Neural progenitor cell (in vitro differentiated cells): ENCODE results near the gene AP2A2. TPM values are rescaled to one million over a fixed set of nuclear protein-coding genes. Genes with fewer than 3 reads are reported as not detected.
"Not testable (repeated sequence)": the region's sequence is repeated elsewhere in the genome, so short reads cannot be mapped to it uniquely, and the experiment has no call there.

Experiments
- DNase-seq: peaks from one replicate; pipeline ENCODE4 v3.0.0-alpha.2; 2016; ENCODE audit warnings: low spot score
- H2AFZ ChIP-seq: fragments of 200-600 bp; sonication (generic); replicated peaks from 2 replicates; pipeline ENCODE4 v1.6.1; 2016; ENCODE audit warnings: antibody characterized with exemption
- H3F3A ChIP-seq: fragments of 200-600 bp; sonication (generic); 2 replicates; pipeline ENCODE4 v1.6.1; 2016; ENCODE audit warnings: antibody characterized with exemption, low read depth
- H3K27ac ChIP-seq: fragments of 200-600 bp; sonication (generic); 2 replicates; pipeline ENCODE4 v1.5.1; 2016; ENCODE audit warnings: mild to moderate bottlenecking
- H3K27me3 ChIP-seq: fragments of 200-600 bp; sonication (generic); 2 replicates; pipeline ENCODE4 v1.6.1; 2016; ENCODE audit warnings: mild to moderate bottlenecking, moderate library complexity
- H3K36me3 ChIP-seq: fragments of 200-600 bp; sonication (generic); 2 replicates; pipeline ENCODE4 v1.5.1; 2016
- H3K4me1 ChIP-seq: fragments of 200-600 bp; sonication (generic); 2 replicates; pipeline ENCODE4 v1.6.1; 2016; ENCODE audit warnings: mixed run types
- H3K4me2 ChIP-seq: fragments of 200-600 bp; sonication (generic); 2 replicates; pipeline ENCODE4 v1.6.1; 2016
- H3K4me3 ChIP-seq: fragments of 200-600 bp; sonication (generic); 2 replicates; pipeline ENCODE4 v1.5.1; 2016
- H3K79me2 ChIP-seq: fragments of 200-600 bp; sonication (generic); 2 replicates; pipeline ENCODE4 v1.6.1; 2016; ENCODE audit warnings: low read depth
- H3K9ac ChIP-seq: fragments of 200-600 bp; sonication (generic); 2 replicates; pipeline ENCODE4 v1.6.1; 2016
- H3K9me3 ChIP-seq: fragments of 200-600 bp; sonication (generic); 2 replicates; pipeline ENCODE4 v1.5.1; 2016; ENCODE audit warnings: low read depth
- H4K20me1 ChIP-seq: fragments of 200-600 bp; sonication (generic); 2 replicates; pipeline ENCODE4 v1.6.1; 2016; ENCODE audit warnings: low read depth
- H3K27ac Mint-ChIP-seq: 3 replicates; pipeline ENCODE4 v1.8.0; 2021; ENCODE audit warnings: mixed read lengths
- H3K27me3 Mint-ChIP-seq: 2 replicates; pipeline ENCODE4 v1.8.0; 2022; ENCODE audit warnings: low read depth, mild to moderate bottlenecking, inconsistent platforms, moderate library complexity, mixed read lengths; ENCODE audit not compliant: insufficient read depth
- H3K36me3 Mint-ChIP-seq: 3 replicates; pipeline ENCODE4 v1.8.0; 2021; ENCODE audit warnings: mixed read lengths
- H3K4me1 Mint-ChIP-seq: 3 replicates; pipeline ENCODE4 v1.8.0; 2021; ENCODE audit warnings: mixed read lengths
- H3K4me3 Mint-ChIP-seq: 3 replicates; pipeline ENCODE4 v1.8.0; 2021; ENCODE audit warnings: mild to moderate bottlenecking, moderate library complexity, mixed read lengths
- H3K9me3 Mint-ChIP-seq: 3 replicates; pipeline ENCODE4 v1.8.0; 2020; ENCODE audit warnings: mixed read lengths
- CTCF ChIP-seq: fragments of 200-600 bp; sonication (generic); IDR thresholded peaks from 2 replicates; pipeline ENCODE4 v1.5.1; 2017; ENCODE audit warnings: antibody characterized with exemption, mild to moderate bottlenecking
- EZH2 ChIP-seq: fragments of 200-600 bp; sonication (generic); IDR thresholded peaks from 2 replicates; pipeline ENCODE4 v1.6.1; 2017; ENCODE audit warnings: antibody characterized with exemption, mild to moderate bottlenecking, moderate library complexity
- EZH2phosphoT487 ChIP-seq: fragments of 200-600 bp; sonication (generic); IDR thresholded peaks from 2 replicates; pipeline ENCODE4 v1.6.1; 2017; ENCODE audit warnings: antibody characterized with exemption
- total RNA-seq: library from RNA; depleted of rRNA; stranded (reverse); fragments of >200 nt; gene quantifications from 2 replicates; pipeline ENCODE4 v1.2.3, GENCODE V29; 2015; ENCODE audit warnings: low replicate concordance

Gene AP2A2
- total RNA-seq, 1 donor from 2014 or later = 67.5 TPM

- Mint-ChIP-seq H3K27me3 (peaks cover 3% of the 10 kb centered on the region), H3K4me1 (peaks cover 25% of the 10 kb centered on the region), H3K9me3 (no peaks in the 10 kb centered on the region), H3K27ac (no peak overlapping the region), H3K4me3 (no peak overlapping the region), H3K36me3 (peaks cover 27% of the 10 kb centered on the region)
- H3K4me1 ChIP-seq = peaks cover 11% of the 10 kb centered on the region
- no peak for DNase-seq
- H3K27me3 ChIP-seq = no peaks in the 10 kb centered on the region
- no peak overlapping the region for H3K4me2 ChIP-seq
- H3K9me3 ChIP-seq = no peaks in the 10 kb centered on the region
- no peak overlapping the region for H3K4me3 ChIP-seq
- no peak overlapping the region for H3K27ac ChIP-seq
- H2AFZ ChIP-seq = no peak overlapping the region
- TF ChIP-seq CTCF (no peak), EZH2 (no peak), EZH2phosphoT487 (no peak)
- peaks cover 43% of the 10 kb centered on the region for H4K20me1 ChIP-seq
- H3F3A ChIP-seq = peaks cover 3% of the 10 kb centered on the region
- H3K36me3 ChIP-seq = no peaks in the 10 kb centered on the region
- H3K79me2 ChIP-seq = peaks cover 49% of the 10 kb centered on the region
- no peak overlapping the region for H3K9ac ChIP-seq
Measured at GRCh38 chr11:959027-959426, 33.4 kb downstream of the AP2A2 start.

- Histone ChIP-seq H3F3A (peaks cover 3% of the 10 kb centered on the region), H3K79me2 (peaks cover 43% of the 10 kb centered on the region), H4K20me1 (peaks cover 37% of the 10 kb centered on the region), H3K36me3 (no peaks in the 10 kb centered on the region), H3K27me3 (no peaks in the 10 kb centered on the region), H3K9ac (no peak overlapping the region), H3K27ac (no peak overlapping the region), H3K4me3 (no peak overlapping the region), H3K4me2 (no peak overlapping the region), H3K9me3 (no peaks in the 10 kb centered on the region), H2AFZ (no peak overlapping the region), H3K4me1 (peaks cover 11% of the 10 kb centered on the region)
- peaks cover 5% of the 10 kb centered on the region for H3K9me3 Mint-ChIP-seq
- DNase-seq = no peak
- H3K4me3 Mint-ChIP-seq = no peak overlapping the region
- no peak for TF ChIP-seq EZH2
- no peak for TF ChIP-seq CTCF
- no peak for TF ChIP-seq EZH2phosphoT487
- H3K36me3 Mint-ChIP-seq = peaks cover 33% of the 10 kb centered on the region
- peaks cover 20% of the 10 kb centered on the region for H3K4me1 Mint-ChIP-seq
- no peak overlapping the region for H3K27ac Mint-ChIP-seq
- H3K27me3 Mint-ChIP-seq = peaks cover 2% of the 10 kb centered on the region
Measured at GRCh38 chr11:959608-960007, 33.9 kb downstream of the AP2A2 start.

GRCh38 chr11:961310-961920 lies 35.7 kb downstream of the AP2A2 start:
- not testable (repeated sequence) for H3K9me3 Mint-ChIP-seq, H3F3A ChIP-seq, H3K27ac Mint-ChIP-seq, H3K4me3 ChIP-seq, H3K27me3 ChIP-seq, H3K27ac ChIP-seq, DNase-seq, H2AFZ ChIP-seq, H3K27me3 Mint-ChIP-seq, H3K4me3 Mint-ChIP-seq, H3K36me3 ChIP-seq, H3K9me3 ChIP-seq, H3K4me1 ChIP-seq, H3K9ac ChIP-seq, H3K4me2 ChIP-seq
- H3K36me3 Mint-ChIP-seq = peaks cover 36% of the 10 kb centered on the region
- Histone ChIP-seq H3K79me2 (peaks cover 25% of the 10 kb centered on the region), H4K20me1 (peaks cover 20% of the 10 kb centered on the region)
- H3K4me1 Mint-ChIP-seq = peaks cover 11% of the 10 kb centered on the region

- no peak overlapping the region for H3K27ac Mint-ChIP-seq
- Histone ChIP-seq H3K9me3 (no peaks in the 10 kb centered on the region), H3K27ac (no peak overlapping the region), H3F3A (no peaks in the 10 kb centered on the region), H3K4me3 (no peak overlapping the region), H3K9ac (no peak overlapping the region), H2AFZ (no peak overlapping the region), H3K79me2 (peaks cover 20% of the 10 kb centered on the region), H3K4me2 (no peak overlapping the region), H3K4me1 (no peaks in the 10 kb centered on the region), H3K27me3 (no peaks in the 10 kb centered on the region), H4K20me1 (peaks cover 20% of the 10 kb centered on the region), H3K36me3 (no peaks in the 10 kb centered on the region)
- peaks cover 4% of the 10 kb centered on the region for H3K27me3 Mint-ChIP-seq
- TF ChIP-seq CTCF (no peak), EZH2 (no peak), EZH2phosphoT487 (no peak)
- H3K4me1 Mint-ChIP-seq = peaks cover 6% of the 10 kb centered on the region
- no peak overlapping the region for H3K4me3 Mint-ChIP-seq
- H3K36me3 Mint-ChIP-seq = peaks cover 34% of the 10 kb centered on the region
- peaks cover 5% of the 10 kb centered on the region for H3K9me3 Mint-ChIP-seq
- no peak for DNase-seq
Measured at GRCh38 chr11:961921-962320, 36.3 kb downstream of the AP2A2 start.
